Activated CD8-positive, alpha-beta memory T cell treated with anti-CD3 and anti-CD28 coated beads, Interleukin-2, amount 50 U/mL, for 24 hours (primary cell): ENCODE data around the gene MRPS35.

ENCODE experiments used
- DNase-seq: peaks from one replicate; pipeline ENCODE4 v3.0.0-alpha.2; 2020; ENCODE audit errors: extremely low read depth

The MRPS35 gene

DNA sequence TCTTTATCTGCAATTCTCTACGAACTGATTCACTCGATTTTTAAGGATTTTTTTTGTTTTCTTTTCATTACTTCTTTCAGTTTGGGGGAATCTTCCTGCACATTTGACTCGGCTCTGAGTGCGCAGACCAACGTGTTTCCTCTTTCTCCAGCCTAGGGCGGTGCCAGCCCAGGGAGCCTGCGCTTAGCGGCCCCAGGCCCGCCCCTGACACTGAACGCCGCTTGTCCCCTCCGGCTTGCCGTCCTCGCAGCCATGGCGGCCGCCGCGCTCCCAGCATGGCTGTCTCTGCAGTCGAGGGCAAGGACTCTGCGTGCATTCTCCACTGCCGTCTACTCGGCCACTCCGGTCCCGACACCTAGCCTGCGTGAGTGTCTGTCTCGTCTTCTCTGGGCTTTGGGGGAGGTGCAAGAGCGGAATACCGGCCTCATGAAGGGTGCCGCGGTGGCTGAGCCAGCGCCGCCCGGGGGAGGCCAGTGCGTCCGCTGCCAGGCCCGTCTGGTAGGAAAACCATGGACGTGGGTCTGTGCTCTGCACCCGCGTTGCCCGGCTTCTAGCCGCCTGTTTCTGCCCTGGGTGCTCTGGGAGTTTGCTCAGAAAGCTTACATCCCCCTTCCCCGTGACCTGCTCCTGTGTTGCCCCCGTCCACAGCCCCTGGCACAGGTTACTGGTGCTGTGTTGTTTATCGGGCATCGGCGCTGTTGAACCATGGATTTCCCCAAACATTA lies at the start of gene MRPS35:
Gene MRPS35, plus strand, starts transcription at position 241 of the 725 bp plus-strand sequence. Its CDS starts 12 bp downstream, at position 253.
- peak; percentile 74 for DNase-seq

DNA sequence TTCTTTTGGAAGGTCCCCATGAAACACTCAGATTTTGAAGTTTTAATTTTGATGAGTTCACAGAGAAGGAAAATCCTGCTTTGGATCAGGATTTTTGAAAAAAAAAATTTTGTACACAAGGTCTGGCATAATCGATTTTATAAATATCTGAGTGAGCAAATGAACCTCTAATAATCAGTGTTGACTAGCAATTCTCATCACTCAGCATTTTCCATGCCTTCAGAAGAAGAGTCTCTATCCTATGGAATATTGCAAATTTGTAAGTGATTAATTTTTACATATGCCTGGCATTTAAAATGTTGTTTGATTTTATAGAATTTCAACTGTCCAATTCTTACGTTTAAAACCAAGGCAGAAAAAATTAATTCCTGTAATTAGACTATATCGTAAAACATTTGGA lies 44.9 kb upstream of the MRPS35 start:
- DNase-seq = no peak

DNA sequence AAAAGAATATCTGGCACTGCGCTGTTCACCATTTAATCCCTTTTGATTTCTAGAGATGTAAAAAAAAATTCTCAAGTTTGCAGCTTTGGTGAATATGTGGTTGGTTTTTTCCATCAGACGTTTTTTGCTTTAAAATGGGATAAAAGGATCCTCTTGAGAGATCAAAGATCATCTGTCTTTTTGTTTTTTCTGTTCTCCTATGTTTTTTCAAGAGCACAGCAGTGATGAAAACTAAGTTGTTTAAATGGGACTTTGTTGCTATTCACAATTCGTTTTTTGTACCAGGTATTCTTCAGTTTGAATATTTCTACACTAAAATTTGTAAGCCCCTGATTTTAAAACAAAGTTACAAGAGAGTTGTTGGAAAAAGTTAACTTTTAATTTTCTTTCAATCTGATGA lies 44.1 kb upstream of the MRPS35 start:
- no peak for DNase-seq

DNA sequence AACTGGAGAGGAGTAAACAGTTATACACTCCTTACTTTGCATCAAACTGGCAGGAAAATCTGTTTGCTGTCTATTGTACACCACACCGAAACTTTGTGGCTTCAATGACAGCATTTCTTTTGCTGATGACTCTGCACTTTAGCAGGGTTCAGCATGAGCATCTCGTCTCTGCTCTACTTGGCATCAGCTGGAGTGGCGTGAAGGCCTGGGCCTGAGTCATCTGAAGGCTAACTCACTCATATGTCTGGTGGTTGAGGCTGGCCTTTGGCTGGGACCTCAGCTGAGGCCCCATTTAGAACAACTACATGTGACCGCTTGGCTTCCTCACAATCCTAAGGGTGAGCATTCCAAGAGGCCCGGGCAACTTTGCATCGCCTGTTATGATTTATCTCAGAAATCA lies 43.1 kb upstream of the MRPS35 start:
- no peak for DNase-seq

DNA sequence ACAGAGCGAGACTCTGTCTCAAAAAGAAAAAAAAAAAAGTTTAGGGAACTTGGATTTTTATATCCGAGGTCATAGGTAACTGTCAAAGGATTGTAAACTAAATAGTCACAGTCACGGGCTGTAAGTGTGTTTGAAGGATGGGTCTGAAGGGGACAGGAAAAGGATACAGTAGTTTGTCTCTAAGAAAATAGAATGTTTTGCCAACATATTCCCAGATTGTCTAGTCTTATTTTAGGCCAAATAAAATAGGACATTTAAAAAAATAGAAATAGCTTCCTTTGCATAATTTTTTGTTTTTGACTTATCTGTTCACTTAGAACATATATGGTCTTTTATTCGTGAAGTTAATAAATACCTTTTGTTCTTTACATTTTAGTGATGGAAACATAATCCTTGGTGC lies 38.6 kb upstream of the MRPS35 start:
- no peak for DNase-seq

DNA sequence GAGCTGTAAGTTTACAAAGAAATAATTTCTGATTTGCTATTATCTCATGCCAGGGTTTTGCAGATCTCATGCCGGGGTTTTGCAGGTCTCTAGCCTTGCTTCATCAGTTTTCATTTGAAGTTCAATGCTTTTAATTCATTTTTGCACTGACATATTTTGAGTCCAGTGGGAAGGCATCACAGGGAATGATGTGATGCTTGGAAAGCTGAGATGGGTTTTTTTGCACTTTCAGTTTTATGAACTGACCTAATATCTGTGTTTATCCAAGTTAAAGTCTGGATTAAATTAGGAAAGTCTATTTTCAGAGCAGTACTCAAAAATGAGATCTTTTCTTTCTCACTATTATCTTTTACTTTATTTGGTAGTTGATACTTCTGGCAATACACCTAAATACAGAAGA lies 38.0 kb upstream of the MRPS35 start:
- no peak for DNase-seq

DNA sequence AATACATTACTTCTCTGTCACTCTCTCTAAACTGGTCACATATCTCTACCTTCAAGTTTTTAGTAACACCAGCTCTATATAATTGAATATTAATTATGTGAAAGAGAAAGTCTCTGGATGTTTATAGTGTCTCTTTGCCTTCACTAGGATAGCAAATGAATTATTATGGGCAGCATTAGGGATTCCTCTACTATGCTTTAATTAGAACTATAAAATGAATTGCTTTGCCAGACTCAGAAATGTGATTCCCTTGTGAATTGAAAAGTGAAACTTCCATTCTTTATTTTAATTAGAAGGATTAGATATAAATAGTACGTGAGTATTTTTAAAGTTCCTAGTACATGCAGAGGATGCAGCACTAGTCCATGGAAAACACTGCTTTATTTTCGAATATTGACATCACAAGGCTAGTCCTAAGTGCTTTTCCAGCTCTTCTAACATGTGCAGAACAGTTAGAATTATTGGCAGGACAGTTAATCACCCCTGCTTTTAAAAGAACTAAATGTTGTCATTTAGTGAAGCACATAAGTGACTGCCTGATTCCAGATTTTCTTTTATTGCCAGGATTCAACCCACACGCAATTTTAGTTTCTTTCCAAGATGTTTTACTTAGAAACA lies 37.4 kb upstream of the MRPS35 start:
- no peak for DNase-seq

DNA sequence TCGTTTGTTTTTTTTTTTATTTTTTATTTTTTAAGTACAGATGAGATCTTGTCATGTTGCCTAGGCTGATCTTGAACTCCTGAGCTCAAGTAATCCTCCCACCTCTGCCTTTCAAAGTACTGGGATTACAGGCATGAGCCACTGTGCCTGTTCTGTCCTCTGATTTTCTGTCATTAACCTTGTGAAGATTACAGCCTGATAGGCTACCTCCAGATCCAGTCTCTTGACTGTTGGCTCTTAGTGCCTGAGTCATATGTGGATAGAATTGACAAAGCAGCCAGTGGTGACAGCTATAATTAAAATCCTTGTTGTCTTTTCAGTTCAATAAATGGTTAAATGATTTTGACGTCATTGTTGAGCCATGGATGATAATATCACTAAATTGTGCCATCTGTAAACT lies 35.6 kb upstream of the MRPS35 start:
- no peak for DNase-seq

DNA sequence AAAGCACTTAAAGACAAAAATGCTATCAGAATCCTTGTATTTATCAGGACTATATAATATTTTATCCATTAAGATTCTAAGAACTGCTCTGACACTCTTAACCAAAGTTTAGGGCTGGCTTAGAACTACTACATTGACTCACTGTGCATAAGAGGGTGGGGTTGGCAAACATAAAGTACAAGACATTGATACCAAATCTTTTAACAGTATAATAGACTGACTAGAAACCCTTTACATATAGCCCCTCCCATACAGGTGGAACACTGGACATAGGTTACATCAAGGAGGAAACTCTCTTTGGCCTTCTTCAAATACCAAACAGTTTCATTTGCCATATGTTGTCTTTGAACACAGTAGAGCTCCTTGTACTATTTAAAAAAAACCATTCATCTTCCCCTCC lies 30.0 kb upstream of the MRPS35 start:
- no peak for DNase-seq

DNA sequence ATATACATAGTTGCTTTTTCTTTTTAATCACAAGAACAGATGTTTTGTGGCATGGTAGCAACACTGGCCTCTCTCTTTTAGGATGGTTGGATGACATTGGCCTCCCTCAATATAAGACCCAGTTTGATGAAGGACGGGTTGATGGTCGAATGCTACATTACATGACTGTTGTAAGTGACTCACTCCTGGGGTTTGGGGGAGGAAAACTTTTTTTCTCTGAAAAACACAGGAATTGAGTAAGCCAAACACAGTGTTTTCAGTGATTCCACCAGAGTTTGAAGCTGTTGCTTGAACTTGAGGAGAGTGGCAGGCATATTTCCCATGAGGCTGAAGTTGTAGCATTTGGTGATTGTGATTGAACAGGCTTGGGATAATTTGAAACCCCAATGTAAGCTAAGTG lies 28.1 kb upstream of the MRPS35 start:
- DNase-seq = no peak

DNA sequence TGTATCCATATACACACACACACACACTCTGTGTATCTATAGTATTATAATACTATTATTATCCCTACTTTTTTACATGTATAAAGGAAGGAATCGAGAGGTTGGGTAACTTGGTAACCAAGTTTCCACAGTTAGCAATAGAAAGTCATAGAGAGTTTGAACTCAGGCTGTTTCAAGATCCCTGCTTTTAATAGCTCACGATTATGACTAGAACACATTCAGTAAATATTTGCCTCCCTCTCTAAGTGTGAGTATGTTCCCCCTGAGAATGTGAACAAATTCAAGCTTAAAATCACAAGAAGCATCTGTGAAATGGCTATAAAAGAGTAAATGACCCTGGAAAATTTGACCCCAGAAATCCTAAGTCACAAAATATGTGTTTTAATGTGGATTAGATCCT lies 25.4 kb upstream of the MRPS35 start:
- no peak for DNase-seq

DNA sequence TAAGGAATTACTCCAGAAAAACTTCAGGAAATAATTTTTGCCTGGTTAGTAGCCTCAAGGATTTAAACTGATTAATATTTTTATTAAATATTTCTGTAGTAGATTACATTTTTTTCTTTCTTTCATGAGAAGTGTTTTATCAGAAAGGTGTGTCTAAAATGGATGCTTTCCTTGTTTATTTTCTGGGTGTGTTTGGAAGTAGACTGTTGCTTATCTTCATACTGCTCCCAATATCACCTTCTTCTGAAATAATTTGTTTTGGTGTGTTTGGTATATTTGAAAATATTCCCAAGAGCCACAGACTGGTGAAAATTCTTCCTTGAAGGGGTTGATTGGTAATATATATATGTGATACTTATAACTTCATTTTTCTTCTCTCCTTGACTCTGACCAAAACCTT lies 24.5 kb upstream of the MRPS35 start:
- DNase-seq = no peak

DNA sequence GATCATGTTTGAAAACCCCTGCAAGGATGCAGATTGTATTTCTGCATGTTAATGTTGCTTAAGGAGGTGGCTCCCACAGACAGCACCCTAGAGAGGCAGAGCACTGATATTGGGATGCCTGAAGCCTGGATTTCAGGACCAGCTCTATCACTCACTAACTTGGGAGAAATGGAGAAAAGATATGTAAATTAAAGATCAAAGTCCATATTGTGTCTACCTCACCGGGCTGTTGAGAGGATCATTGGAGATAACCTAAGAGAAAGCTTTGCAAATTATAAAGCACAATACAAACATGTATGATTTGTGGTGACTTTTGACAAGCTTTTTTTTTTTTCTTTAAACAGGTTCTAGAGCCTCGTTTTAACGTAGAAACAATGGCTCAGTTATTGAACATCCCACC lies 22.0 kb upstream of the MRPS35 start:
- no peak for DNase-seq

DNA sequence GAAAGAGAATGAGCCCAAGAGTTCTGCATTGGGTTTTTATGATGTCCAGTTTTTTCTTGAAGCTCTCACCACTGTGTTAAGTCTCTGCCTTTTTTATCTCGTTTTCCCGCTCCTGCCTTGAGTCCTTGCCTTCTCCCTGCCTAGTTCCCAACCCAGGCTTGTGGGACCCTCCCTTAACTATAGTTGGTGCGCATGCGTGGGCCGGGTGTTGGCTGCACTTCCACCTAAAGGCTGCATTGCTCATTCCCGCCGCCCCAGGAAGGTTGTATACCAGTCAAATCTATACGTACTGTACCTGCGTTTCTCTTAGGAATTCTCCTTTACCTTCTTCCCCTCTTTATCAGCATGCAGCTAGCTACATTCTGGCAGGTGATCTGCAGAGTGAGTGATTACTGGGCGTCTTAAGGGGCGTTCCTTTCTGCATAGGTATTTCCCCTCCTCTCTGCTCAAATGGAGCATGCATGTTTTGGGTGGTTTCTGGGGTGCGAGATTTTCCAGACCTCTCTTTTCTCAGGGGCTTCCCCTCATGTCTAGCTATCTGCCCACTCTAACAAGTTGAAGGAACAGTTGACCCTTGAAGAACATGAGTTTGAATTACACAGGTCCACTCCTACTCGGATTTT lies 21.0 kb upstream of the MRPS35 start:
- no peak for DNase-seq

DNA sequence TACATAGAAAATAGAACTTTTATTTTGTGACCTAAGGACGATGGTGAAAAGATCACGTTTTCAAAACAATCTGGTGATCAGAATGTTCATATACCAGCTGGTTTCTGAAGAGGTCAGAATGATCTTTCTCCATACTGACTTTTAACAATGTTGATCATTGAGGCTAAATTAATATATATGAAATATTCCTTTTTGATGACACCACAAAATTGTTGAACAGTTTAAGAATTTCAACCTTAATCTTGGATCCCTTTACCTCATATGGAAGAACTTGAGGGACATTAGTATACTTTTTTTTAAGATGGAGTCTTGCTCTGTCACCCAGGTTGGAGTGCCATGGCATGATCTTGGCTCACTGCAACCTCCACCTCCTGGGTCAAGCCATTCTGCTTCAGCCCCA lies 17.2 kb upstream of the MRPS35 start:
- no peak for DNase-seq

DNA sequence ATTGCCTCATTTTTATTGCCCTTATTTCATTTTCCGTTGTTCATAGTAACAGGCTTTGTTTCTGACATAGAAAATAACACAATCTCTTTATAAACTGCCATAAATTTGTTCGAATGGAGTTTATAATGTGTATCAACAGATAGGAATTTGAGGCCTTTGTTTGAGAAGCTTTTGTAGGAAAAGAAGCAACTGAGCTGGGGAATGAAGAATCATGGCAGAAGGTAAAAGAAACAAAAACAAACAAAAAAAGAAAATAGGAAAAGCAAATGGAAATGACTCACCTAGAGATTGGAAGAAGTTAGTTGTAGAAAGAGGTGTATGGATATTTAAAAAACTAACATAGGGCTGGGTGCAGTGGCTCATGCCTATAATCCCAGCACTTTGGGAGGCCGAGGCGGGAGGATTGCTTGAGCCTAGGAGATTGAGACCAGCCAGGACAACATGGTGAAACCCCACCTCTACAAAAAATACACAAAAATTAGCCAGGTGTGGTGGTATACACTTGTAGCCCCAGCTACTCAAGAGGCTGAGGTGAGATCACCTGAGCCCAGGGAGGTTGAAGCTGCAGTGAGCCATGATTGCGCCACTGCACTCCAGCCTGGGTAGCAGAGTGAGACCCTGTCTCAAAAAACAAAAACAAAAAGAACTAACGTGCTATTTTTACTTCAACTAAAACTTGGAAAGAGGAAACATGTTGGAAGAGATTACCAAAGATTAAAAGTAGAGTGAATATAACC lies 14.9 kb upstream of the MRPS35 start:
- no peak for DNase-seq

DNA sequence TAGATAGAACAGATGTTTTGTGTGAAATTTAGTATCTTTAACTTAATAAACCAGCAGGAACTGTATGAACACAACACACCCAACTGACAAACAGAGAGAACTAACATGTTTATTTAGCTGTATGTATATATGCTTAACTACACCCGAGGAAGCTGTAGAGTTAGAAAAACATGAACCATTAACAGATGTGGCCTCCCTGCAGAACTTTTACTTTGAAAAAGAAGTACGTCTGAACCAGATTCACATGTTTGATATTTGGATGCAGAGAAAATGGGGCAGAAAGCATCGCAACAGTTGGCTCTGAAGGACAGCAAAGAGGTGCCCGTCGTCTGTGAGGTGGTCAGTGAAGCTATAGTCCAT lies 14.4 kb upstream of the MRPS35 start, which contains the start of gene REP15:
Gene REP15, plus strand, starts transcription at position 155 of the 360 bp plus-strand sequence. Its CDS starts 116 bp downstream, at position 271.
- DNase-seq = no peak

DNA sequence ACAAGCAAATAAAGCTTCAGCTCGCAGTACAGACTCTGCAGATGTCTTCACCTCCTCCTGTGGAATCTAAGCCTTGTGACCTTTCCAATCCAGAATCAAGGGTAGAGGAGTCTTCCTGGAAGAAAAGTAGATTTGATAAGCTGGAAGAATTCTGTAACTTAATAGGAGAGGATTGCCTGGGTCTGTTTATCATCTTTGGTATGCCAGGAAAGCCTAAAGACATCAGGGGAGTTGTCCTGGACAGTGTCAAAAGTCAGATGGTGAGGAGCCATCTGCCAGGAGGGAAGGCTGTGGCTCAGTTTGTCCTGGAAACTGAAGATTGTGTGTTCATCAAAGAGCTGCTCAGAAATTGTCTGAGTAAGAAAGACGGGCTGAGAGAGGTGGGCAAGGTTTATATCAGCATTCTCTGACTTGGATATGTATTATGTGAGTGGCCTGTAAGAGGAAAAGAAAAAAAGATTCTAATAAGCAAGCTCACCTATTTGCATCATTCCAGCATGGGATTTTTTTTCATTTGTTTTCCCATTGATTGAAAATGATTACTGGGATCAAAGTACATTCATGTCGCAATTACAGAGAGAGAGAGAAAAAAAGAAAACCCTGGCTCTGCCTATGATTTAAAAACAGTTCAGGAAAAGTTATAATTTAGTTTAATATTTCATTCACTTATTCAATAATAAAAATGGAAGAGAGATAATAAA lies 13.6 kb upstream of the MRPS35 start:
- no peak for DNase-seq

DNA sequence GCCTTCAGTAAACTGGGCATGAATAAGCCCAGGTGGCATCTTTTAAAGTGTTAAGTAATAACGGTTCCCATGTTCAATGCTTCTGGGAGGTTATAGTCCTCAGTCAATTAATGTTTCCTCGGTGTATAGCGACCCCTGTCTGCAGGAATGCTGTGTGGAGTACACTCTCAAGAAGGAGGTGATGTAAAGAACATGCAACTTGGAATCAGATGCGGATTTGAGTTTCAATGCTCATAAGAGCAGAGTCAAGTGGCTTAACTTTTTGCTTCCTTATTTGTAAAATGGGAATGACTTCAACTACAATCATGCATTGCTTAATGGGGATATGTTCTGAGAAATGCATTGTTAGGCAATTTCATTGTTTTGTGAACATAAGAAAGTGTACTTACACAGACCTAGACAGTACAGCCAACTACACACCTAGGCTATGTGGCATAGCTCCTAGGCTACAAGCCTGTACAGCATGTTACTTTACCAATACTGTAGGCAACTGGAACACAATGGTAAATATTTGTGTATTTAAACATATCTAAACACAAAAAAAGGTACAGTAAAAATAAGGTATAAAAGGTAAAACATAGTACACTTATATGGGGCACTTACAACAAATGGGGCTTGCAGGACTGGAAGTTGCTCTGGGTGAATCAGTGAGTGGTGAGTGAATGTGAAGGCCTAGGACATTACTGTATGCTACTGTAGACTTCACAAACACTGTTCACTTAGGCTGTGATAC lies 6.7 kb upstream of the MRPS35 start:
- peak; percentile 37 for DNase-seq

DNA sequence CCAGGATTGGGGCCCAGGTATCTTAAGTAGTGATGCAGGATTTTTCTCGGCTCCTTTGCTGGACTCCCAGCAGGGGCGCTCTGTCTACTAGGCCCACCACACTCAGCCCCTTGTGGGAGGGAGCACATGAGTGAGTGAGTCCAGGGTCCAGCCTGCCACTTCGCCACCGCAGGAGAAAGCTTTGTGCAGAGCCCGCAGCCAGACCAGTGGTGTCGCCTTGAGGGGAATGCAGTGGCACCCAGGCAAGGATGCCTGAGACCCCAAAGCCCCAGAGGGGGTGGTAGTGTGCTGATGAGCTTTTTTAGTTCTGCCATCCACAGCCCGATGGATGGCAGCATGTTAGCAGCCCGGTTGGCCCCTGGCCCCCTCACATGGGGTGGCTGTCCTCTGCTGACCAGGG lies 5.4 kb upstream of the MRPS35 start:
- DNase-seq = no peak

DNA sequence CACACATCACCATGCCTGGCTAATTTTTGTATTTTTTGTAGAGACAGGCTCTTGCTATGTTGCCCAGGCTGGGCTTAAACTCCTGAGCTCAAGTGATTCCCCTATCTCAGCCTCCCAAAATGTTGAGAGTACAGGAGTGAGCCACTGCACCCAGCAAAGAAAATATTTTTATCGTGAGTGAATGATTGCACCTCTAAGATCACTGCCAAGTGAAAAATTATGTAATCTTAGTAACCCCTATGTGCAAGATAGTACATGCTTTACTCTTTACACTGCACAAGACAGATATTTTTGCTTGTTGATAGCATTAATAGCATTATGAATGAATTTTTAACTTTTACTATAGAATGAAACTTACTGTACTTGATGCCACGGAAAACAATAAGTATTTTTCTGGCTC lies 3.4 kb upstream of the MRPS35 start:
- no peak for DNase-seq
